PC-9 (cell line): ENCODE data around the gene MAST4.

Experiments
- EZH2 ChIP-seq: fragments of 200-600 bp; sonication (generic); IDR thresholded peaks from 2 replicates; pipeline ENCODE4 v1.8.0; 2017; ENCODE audit warnings: antibody characterized with exemption, low read depth
- TF ChIP-seq, protein P1 (sequence below): fragments of 200-600 bp; sonication (generic); conservative IDR thresholded peaks from 2 replicates; pipeline ENCODE4 v1.6.1; 2017; ENCODE audit warnings: mixed run types, antibody characterized with exemption, mild to moderate bottlenecking, moderate library complexity

DNA sequence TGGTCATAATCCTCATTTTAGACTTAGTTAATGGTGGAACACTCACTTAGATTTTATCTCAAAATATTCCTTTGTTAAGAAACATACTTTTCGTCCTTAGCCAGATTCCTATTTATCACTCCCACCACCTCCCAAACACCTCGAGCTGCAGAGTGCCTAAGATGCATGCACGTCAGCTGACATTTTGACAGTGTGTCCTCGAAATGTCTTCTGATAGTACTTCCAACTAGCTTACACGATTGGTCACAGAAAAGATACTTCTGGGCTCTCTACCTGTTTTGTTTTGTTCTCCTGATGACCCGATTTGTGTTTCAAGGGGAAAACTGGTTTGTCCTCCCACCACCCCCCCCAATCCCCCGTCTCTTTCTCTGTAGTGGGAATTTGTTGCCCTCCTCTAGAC lies 230.1 kb downstream of the MAST4 start:
- TF ChIP-seq, protein P1, sequence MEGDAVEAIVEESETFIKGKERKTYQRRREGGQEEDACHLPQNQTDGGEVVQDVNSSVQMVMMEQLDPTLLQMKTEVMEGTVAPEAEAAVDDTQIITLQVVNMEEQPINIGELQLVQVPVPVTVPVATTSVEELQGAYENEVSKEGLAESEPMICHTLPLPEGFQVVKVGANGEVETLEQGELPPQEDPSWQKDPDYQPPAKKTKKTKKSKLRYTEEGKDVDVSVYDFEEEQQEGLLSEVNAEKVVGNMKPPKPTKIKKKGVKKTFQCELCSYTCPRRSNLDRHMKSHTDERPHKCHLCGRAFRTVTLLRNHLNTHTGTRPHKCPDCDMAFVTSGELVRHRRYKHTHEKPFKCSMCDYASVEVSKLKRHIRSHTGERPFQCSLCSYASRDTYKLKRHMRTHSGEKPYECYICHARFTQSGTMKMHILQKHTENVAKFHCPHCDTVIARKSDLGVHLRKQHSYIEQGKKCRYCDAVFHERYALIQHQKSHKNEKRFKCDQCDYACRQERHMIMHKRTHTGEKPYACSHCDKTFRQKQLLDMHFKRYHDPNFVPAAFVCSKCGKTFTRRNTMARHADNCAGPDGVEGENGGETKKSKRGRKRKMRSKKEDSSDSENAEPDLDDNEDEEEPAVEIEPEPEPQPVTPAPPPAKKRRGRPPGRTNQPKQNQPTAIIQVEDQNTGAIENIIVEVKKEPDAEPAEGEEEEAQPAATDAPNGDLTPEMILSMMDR, result no peak
- no peak for TF ChIP-seq EZH2
